ENCODE results near the gene CHRNA4.

CHRNA4 gene

GRCh38 chr20:63329331-63330083 lies 31.6 kb downstream of the CHRNA4 start:
- Histone ChIP-seq H3K9ac (ENCODE audit: low read depth in 1 of 2, low read length in 2 of 2) (no peak overlapping the region), H3K36me3 (ENCODE audit: control insufficient read depth in 1 of 2, insufficient read depth in 2 of 2, low read length in 2 of 2) (no peaks in the 10 kb centered on the region), H3K27ac (ENCODE audit: low read depth, low read length) (no peak overlapping the region), H3K4me3 (ENCODE audit: low read depth in 1 of 2, low read length in 2 of 2) (no peak overlapping the region), H3K9me3 (ENCODE audit: control insufficient read depth in 1 of 2, low read length in 2 of 2) (peaks cover 4 to 5% of the 10 kb centered on the region in 2 donors), H3K4me1 (ENCODE audit: control insufficient read depth in 1 of 2, insufficient read depth in 2 of 2, low read length in 2 of 2) (no peaks in the 10 kb centered on the region), H3K27me3 (ENCODE audit: control insufficient read depth in 1 of 2, insufficient read depth in 2 of 2, low read length in 2 of 2) (peaks cover 0 to 3% of the 10 kb centered on the region in 2 donors)

GRCh38 chr20:63328718-63329275 lies 32.4 kb downstream of the CHRNA4 start:
- no peaks in the 10 kb centered on the region for H3K4me1 ChIP-seq (ENCODE audit: control insufficient read depth in 1 of 2, insufficient read depth in 2 of 2, low read length in 2 of 2)
- H3K9ac ChIP-seq (ENCODE audit: low read depth in 1 of 2, low read length in 2 of 2) = no peak overlapping the region
- H3K27me3 ChIP-seq (ENCODE audit: control insufficient read depth in 1 of 2, insufficient read depth in 2 of 2, low read length in 2 of 2) = no peaks in the 10 kb centered on the region
- no peak overlapping the region for H3K27ac ChIP-seq (ENCODE audit: low read depth, low read length)
- peaks cover 4 to 5% of the 10 kb centered on the region in 2 donors for H3K9me3 ChIP-seq (ENCODE audit: control insufficient read depth in 1 of 2, low read length in 2 of 2)
- no peaks in the 10 kb centered on the region for H3K36me3 ChIP-seq (ENCODE audit: control insufficient read depth in 1 of 2, insufficient read depth in 2 of 2, low read length in 2 of 2)
- no peak overlapping the region for H3K4me3 ChIP-seq (ENCODE audit: low read depth in 1 of 2, low read length in 2 of 2)

GRCh38 chr20:63328026-63328700 lies 33.0 kb downstream of the CHRNA4 start:
- no peak overlapping the region for H3K4me3 ChIP-seq (ENCODE audit: low read depth in 1 of 2, low read length in 2 of 2)
- H3K36me3 ChIP-seq (ENCODE audit: control insufficient read depth in 1 of 2, insufficient read depth in 2 of 2, low read length in 2 of 2) = no peaks in the 10 kb centered on the region
- H3K27me3 ChIP-seq (ENCODE audit: control insufficient read depth in 1 of 2, insufficient read depth in 2 of 2, low read length in 2 of 2) = peaks cover 0 to 3% of the 10 kb centered on the region in 2 donors
- no peak overlapping the region for H3K27ac ChIP-seq (ENCODE audit: low read depth, low read length)
- H3K9me3 ChIP-seq (ENCODE audit: control insufficient read depth in 1 of 2, low read length in 2 of 2) = peaks cover 4 to 5% of the 10 kb centered on the region in 2 donors
- no peak overlapping the region for H3K9ac ChIP-seq (ENCODE audit: low read depth in 1 of 2, low read length in 2 of 2)
- no peaks in the 10 kb centered on the region for H3K4me1 ChIP-seq (ENCODE audit: control insufficient read depth in 1 of 2, insufficient read depth in 2 of 2, low read length in 2 of 2)

- H3K27me3 ChIP-seq (ENCODE audit: control insufficient read depth in 1 of 2, insufficient read depth in 2 of 2, low read length in 2 of 2) = peaks cover 0 to 3% of the 10 kb centered on the region in 2 donors
- H3K9me3 ChIP-seq (ENCODE audit: control insufficient read depth in 1 of 2, low read length in 2 of 2) = peaks cover 3 to 5% of the 10 kb centered on the region in 2 donors
- H3K4me1 ChIP-seq (ENCODE audit: control insufficient read depth in 1 of 2, insufficient read depth in 2 of 2, low read length in 2 of 2) = no peaks in the 10 kb centered on the region
- no peak overlapping the region for H3K27ac ChIP-seq (ENCODE audit: low read depth, low read length)
- no peak overlapping the region for H3K4me3 ChIP-seq (ENCODE audit: low read depth in 1 of 2, low read length in 2 of 2)
- H3K9ac ChIP-seq (ENCODE audit: low read depth in 1 of 2, low read length in 2 of 2) = no peak overlapping the region
- no peaks in the 10 kb centered on the region for H3K36me3 ChIP-seq (ENCODE audit: control insufficient read depth in 1 of 2, insufficient read depth in 2 of 2, low read length in 2 of 2)
These were observed 33.9 kb downstream of the CHRNA4 start for GRCh38 chr20:63327231-63327745.

GRCh38 chr20:63326314-63327230 lies 34.6 kb downstream of the CHRNA4 start:
- no peaks in the 10 kb centered on the region for H3K9me3 ChIP-seq (ENCODE audit: control insufficient read depth in 1 of 2, low read length in 2 of 2)
- no peak overlapping the region for H3K4me3 ChIP-seq (ENCODE audit: low read depth in 1 of 2, low read length in 2 of 2)
- peaks cover 0 to 3% of the 10 kb centered on the region in 2 donors for H3K27me3 ChIP-seq (ENCODE audit: control insufficient read depth in 1 of 2, insufficient read depth in 2 of 2, low read length in 2 of 2)
- H3K9ac ChIP-seq (ENCODE audit: low read depth in 1 of 2, low read length in 2 of 2) = no peak overlapping the region
- no peaks in the 10 kb centered on the region for H3K4me1 ChIP-seq (ENCODE audit: control insufficient read depth in 1 of 2, insufficient read depth in 2 of 2, low read length in 2 of 2)
- no peak overlapping the region for H3K27ac ChIP-seq (ENCODE audit: low read depth, low read length)
- no peaks in the 10 kb centered on the region for H3K36me3 ChIP-seq (ENCODE audit: control insufficient read depth in 1 of 2, insufficient read depth in 2 of 2, low read length in 2 of 2)

- peaks cover 0 to 3% of the 10 kb centered on the region in 2 donors for H3K27me3 ChIP-seq (ENCODE audit: control insufficient read depth in 1 of 2, insufficient read depth in 2 of 2, low read length in 2 of 2)
- no peaks in the 10 kb centered on the region for H3K9me3 ChIP-seq (ENCODE audit: control insufficient read depth in 1 of 2, low read length in 2 of 2)
- no peaks in the 10 kb centered on the region for H3K36me3 ChIP-seq (ENCODE audit: control insufficient read depth in 1 of 2, insufficient read depth in 2 of 2, low read length in 2 of 2)
- no peak overlapping the region for H3K9ac ChIP-seq (ENCODE audit: low read depth in 1 of 2, low read length in 2 of 2)
- H3K27ac ChIP-seq (ENCODE audit: low read depth, low read length) = no peak overlapping the region
- H3K4me1 ChIP-seq (ENCODE audit: control insufficient read depth in 1 of 2, insufficient read depth in 2 of 2, low read length in 2 of 2) = no peaks in the 10 kb centered on the region
- no peak overlapping the region for H3K4me3 ChIP-seq (ENCODE audit: low read depth in 1 of 2, low read length in 2 of 2)
These were observed 35.4 kb downstream of the CHRNA4 start for GRCh38 chr20:63325554-63326313.

- no peak overlapping the region for H3K9ac ChIP-seq (ENCODE audit: low read depth in 1 of 2, low read length in 2 of 2)
- H3K27ac ChIP-seq (ENCODE audit: low read depth, low read length) = no peak overlapping the region
- no peak overlapping the region for H3K4me3 ChIP-seq (ENCODE audit: low read depth in 1 of 2, low read length in 2 of 2)
- no peaks in the 10 kb centered on the region for H3K36me3 ChIP-seq (ENCODE audit: control insufficient read depth in 1 of 2, insufficient read depth in 2 of 2, low read length in 2 of 2)
- H3K27me3 ChIP-seq (ENCODE audit: control insufficient read depth in 1 of 2, insufficient read depth in 2 of 2, low read length in 2 of 2) = peaks cover 0 to 3% of the 10 kb centered on the region in 2 donors
- no peaks in the 10 kb centered on the region for H3K4me1 ChIP-seq (ENCODE audit: control insufficient read depth in 1 of 2, insufficient read depth in 2 of 2, low read length in 2 of 2)
- no peaks in the 10 kb centered on the region for H3K9me3 ChIP-seq (ENCODE audit: control insufficient read depth in 1 of 2, low read length in 2 of 2)
These were observed 36.1 kb downstream of the CHRNA4 start for GRCh38 chr20:63325021-63325471.

- H3K27me3 ChIP-seq (ENCODE audit: control insufficient read depth in 1 of 2, insufficient read depth in 2 of 2, low read length in 2 of 2) = peaks cover 0 to 3% of the 10 kb centered on the region in 2 donors
- no peak overlapping the region for H3K27ac ChIP-seq (ENCODE audit: low read depth, low read length)
- H3K9ac ChIP-seq (ENCODE audit: low read depth in 1 of 2, low read length in 2 of 2) = no peak overlapping the region
- no peaks in the 10 kb centered on the region for H3K9me3 ChIP-seq (ENCODE audit: control insufficient read depth in 1 of 2, low read length in 2 of 2)
- no peaks in the 10 kb centered on the region for H3K36me3 ChIP-seq (ENCODE audit: control insufficient read depth in 1 of 2, insufficient read depth in 2 of 2, low read length in 2 of 2)
- H3K4me3 ChIP-seq (ENCODE audit: low read depth in 1 of 2, low read length in 2 of 2) = no peak overlapping the region
- no peaks in the 10 kb centered on the region for H3K4me1 ChIP-seq (ENCODE audit: control insufficient read depth in 1 of 2, insufficient read depth in 2 of 2, low read length in 2 of 2)
These were observed 37.7 kb downstream of the CHRNA4 start for GRCh38 chr20:63323357-63323981.

- Histone ChIP-seq H3K4me3 (ENCODE audit: low read depth in 1 of 2, low read length in 2 of 2) (no peak overlapping the region), H3K4me1 (ENCODE audit: control insufficient read depth in 1 of 2, insufficient read depth in 2 of 2, low read length in 2 of 2) (no peaks in the 10 kb centered on the region), H3K36me3 (ENCODE audit: control insufficient read depth in 1 of 2, insufficient read depth in 2 of 2, low read length in 2 of 2) (no peaks in the 10 kb centered on the region), H3K27ac (ENCODE audit: low read depth, low read length) (no peak overlapping the region), H3K9ac (ENCODE audit: low read depth in 1 of 2, low read length in 2 of 2) (no peak overlapping the region), H3K27me3 (ENCODE audit: control insufficient read depth in 1 of 2, insufficient read depth in 2 of 2, low read length in 2 of 2) (peaks cover 0 to 3% of the 10 kb centered on the region in 2 donors), H3K9me3 (ENCODE audit: control insufficient read depth in 1 of 2, low read length in 2 of 2) (no peaks in the 10 kb centered on the region)
These were observed 38.2 kb downstream of the CHRNA4 start for GRCh38 chr20:63322933-63323273.

Measured in duodenal mucosa (tissue), 2 donors.